ENCODE data around the gene EYS.
"Not testable (repeated sequence)": the region's sequence is repeated elsewhere in the genome, so short reads cannot be mapped to it uniquely, and the experiment has no call there.

The EYS gene

DNA sequence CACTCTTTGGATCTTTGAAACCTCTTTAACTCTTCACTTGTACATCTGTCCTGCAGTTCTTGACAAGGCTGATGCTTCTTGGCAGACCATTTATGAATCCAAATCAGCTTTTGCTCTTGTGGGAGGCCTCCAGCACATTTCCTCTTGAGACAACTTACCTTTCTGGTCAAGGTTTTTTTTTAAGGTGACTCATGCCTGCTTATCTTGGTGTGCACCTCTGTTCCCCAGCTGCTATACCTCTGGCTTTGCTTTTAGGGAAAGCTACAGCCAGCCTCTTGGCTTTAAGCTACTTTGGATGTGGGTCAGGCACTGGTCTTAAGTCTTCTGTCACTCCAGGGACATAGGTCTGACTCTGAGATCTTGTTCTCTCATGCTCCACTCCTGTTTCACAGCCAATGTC is 1965.0 kb downstream of the EYS start:
- Histone ChIP-seq H3K27me3 (ENCODE audit: control insufficient read depth in 1 of 2, insufficient read depth in 1 of 2, low read length in 2 of 2) (no peaks in the 10 kb centered on the region), H3K14ac (ENCODE audit: low read length in 2 of 2) (no peak overlapping the region), H3K36me3 (ENCODE audit: control insufficient read depth in 1 of 2, insufficient read depth in 2 of 2, low read depth in 1 of 2, low read length in 2 of 2) (no peaks in the 10 kb centered on the region), H2BK120ac (ENCODE audit: low read depth, low read length) (no peak overlapping the region), H3K9ac (ENCODE audit: low read length) (no peak overlapping the region), H4K91ac (ENCODE audit: low read length) (no peak overlapping the region), H3K4me2 (ENCODE audit: low read length, poor library complexity, severe bottlenecking) (no peak overlapping the region), H2BK12ac (ENCODE audit: low read length in 2 of 2) (no peak overlapping the region), H3K9me3 (ENCODE audit: control insufficient read depth, low read length) (peaks cover 2% of the 10 kb centered on the region), H3K4me1 (ENCODE audit: control insufficient read depth, insufficient read depth, low read depth, low read length) (no peaks in the 10 kb centered on the region), H2AK5ac (ENCODE audit: low read length, severe bottlenecking) (no peak overlapping the region), H4K8ac (ENCODE audit: low read length) (no peak overlapping the region), H3K79me1 (replicated peaks; ENCODE audit: low read length, poor library complexity, severe bottlenecking) (no peaks in the 10 kb centered on the region), H2AFZ (ENCODE audit: low read depth, low read length) (no peak overlapping the region), H3K18ac (ENCODE audit: low read depth in 1 of 2, low read length in 2 of 2) (no peak overlapping the region), H3K4me3 (ENCODE audit: insufficient read depth in 1 of 2, low read depth in 1 of 2, low read length in 2 of 2) (no peak overlapping the region), H3K27ac (ENCODE audit: low read length, poor library complexity, severe bottlenecking) (no peak overlapping the region), H2BK5ac (ENCODE audit: low read depth, low read length, poor library complexity, severe bottlenecking) (no peak overlapping the region), H3K4ac (ENCODE audit: low read depth in 1 of 2, low read length in 2 of 2) (no peak overlapping the region), H3K23ac (ENCODE audit: low read length in 2 of 2) (no peak overlapping the region), H2BK15ac (ENCODE audit: low read depth, poor library complexity, severe bottlenecking) (no peak overlapping the region)
- no peak for DNase-seq

DNA sequence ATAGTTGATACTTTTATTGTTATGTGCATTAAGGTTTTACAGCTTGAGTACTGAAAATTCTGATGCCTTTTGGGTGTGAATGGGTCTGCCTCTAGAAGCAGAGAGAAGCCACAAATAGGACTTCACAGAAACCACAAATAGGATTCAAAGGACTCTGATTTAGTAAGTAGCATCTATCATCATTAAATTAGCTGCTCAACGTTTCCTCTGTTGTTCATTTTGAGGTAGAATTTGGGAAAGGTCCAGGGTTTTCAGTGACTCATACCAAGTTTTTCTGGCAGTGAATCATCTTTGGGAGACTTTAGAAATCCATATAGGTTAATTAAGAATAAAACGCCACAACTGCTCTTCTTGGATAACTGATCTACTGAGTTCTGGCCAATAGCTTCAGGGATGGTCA is 1966.3 kb downstream of the EYS start:
- no peak overlapping the region for H4K8ac ChIP-seq (ENCODE audit: low read length)
- no peaks in the 10 kb centered on the region for H3K27me3 ChIP-seq (ENCODE audit: control insufficient read depth in 1 of 2, insufficient read depth in 1 of 2, low read length in 2 of 2)
- no peak overlapping the region for H4K91ac ChIP-seq (ENCODE audit: low read length)
- H3K23ac ChIP-seq (ENCODE audit: low read length in 2 of 2): no peak overlapping the region
- H3K9me3 ChIP-seq (ENCODE audit: control insufficient read depth, low read length): peaks cover 2% of the 10 kb centered on the region
- no peak overlapping the region for H3K4me3 ChIP-seq (ENCODE audit: insufficient read depth in 1 of 2, low read depth in 1 of 2, low read length in 2 of 2)
- H3K18ac ChIP-seq (ENCODE audit: low read depth in 1 of 2, low read length in 2 of 2): no peak overlapping the region
- DNase-seq: peak; percentile 32
- H3K79me1 ChIP-seq (replicated peaks; ENCODE audit: low read length, poor library complexity, severe bottlenecking): no peaks in the 10 kb centered on the region
- no peak overlapping the region for H3K27ac ChIP-seq (ENCODE audit: low read length, poor library complexity, severe bottlenecking)
- no peaks in the 10 kb centered on the region for H3K36me3 ChIP-seq (ENCODE audit: control insufficient read depth in 1 of 2, insufficient read depth in 2 of 2, low read depth in 1 of 2, low read length in 2 of 2)
- no peak overlapping the region for H3K14ac ChIP-seq (ENCODE audit: low read length in 2 of 2)
- no peak overlapping the region for H2BK5ac ChIP-seq (ENCODE audit: low read depth, low read length, poor library complexity, severe bottlenecking)
- H2BK15ac ChIP-seq (ENCODE audit: low read depth, poor library complexity, severe bottlenecking): no peak overlapping the region
- H3K4me1 ChIP-seq (ENCODE audit: control insufficient read depth, insufficient read depth, low read depth, low read length): no peaks in the 10 kb centered on the region
- H3K4me2 ChIP-seq (ENCODE audit: low read length, poor library complexity, severe bottlenecking): no peak overlapping the region
- H3K4ac ChIP-seq (ENCODE audit: low read depth in 1 of 2, low read length in 2 of 2): no peak overlapping the region
- no peak overlapping the region for H3K9ac ChIP-seq (ENCODE audit: low read length)
- no peak overlapping the region for H2AK5ac ChIP-seq (ENCODE audit: low read length, severe bottlenecking)
- no peak overlapping the region for H2AFZ ChIP-seq (ENCODE audit: low read depth, low read length)
- no peak overlapping the region for H2BK120ac ChIP-seq (ENCODE audit: low read depth, low read length)
- no CpG with 5 or more reads among the region's 2 CpGs for WGBS
- H2BK12ac ChIP-seq (ENCODE audit: low read length in 2 of 2): no peak overlapping the region

DNA sequence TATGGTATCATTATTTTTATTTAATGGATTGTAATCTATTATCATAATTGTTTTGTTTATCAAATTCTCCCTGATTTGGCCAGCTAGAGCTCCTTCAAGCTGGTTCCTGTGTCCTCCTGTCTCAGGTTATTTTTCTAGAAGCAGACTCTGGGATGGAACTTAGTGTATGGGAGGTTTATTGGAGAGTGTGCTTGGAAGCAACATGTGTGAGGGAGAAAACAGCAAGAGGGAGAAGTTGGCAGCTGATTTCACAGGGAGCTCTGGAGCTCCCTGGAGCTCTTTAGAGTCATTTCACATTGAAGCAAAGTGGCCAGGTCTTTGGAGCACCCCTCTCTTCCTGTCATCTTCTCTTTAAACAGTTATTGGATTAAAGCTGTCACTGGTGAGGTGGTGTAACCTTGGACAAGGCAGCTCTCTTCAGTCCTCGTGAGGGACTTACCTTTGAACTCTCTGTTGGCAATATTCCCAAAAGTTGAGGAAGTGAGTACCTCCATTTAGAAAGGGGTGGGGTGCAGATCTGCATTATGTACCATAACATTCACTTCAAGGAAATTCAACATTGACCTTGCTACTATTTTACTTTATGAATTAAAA is 1967.8 kb downstream of the EYS start:
- WGBS: no CpG with 5 or more reads among the region's 1 CpG
- Histone ChIP-seq H3K36me3 (ENCODE audit: control insufficient read depth in 1 of 2, insufficient read depth in 2 of 2, low read depth in 1 of 2, low read length in 2 of 2) (no peaks in the 10 kb centered on the region), H2BK15ac (ENCODE audit: low read depth, poor library complexity, severe bottlenecking) (no peak overlapping the region), H3K9me3 (ENCODE audit: control insufficient read depth, low read length) (peaks cover 5% of the 10 kb centered on the region), H2AFZ (ENCODE audit: low read depth, low read length) (no peak overlapping the region), H3K4ac (ENCODE audit: low read depth in 1 of 2, low read length in 2 of 2) (no peak overlapping the region), H4K8ac (ENCODE audit: low read length) (no peak overlapping the region), H3K79me1 (replicated peaks; ENCODE audit: low read length, poor library complexity, severe bottlenecking) (no peaks in the 10 kb centered on the region), H3K4me3 (ENCODE audit: insufficient read depth in 1 of 2, low read depth in 1 of 2, low read length in 2 of 2) (no peak overlapping the region), H3K23ac (ENCODE audit: low read length in 2 of 2) (no peak overlapping the region), H3K27me3 (ENCODE audit: control insufficient read depth in 1 of 2, insufficient read depth in 1 of 2, low read length in 2 of 2) (no peaks in the 10 kb centered on the region), H3K27ac (ENCODE audit: low read length, poor library complexity, severe bottlenecking) (no peak overlapping the region), H3K9ac (ENCODE audit: low read length) (no peak overlapping the region), H3K4me1 (ENCODE audit: control insufficient read depth, insufficient read depth, low read depth, low read length) (no peaks in the 10 kb centered on the region), H4K91ac (ENCODE audit: low read length) (no peak overlapping the region), H3K14ac (ENCODE audit: low read length in 2 of 2) (no peak overlapping the region), H3K4me2 (ENCODE audit: low read length, poor library complexity, severe bottlenecking) (no peak overlapping the region), H2AK5ac (ENCODE audit: low read length, severe bottlenecking) (no peak overlapping the region), H2BK120ac (ENCODE audit: low read depth, low read length) (no peak overlapping the region), H3K18ac (ENCODE audit: low read depth in 1 of 2, low read length in 2 of 2) (no peak overlapping the region), H2BK5ac (ENCODE audit: low read depth, low read length, poor library complexity, severe bottlenecking) (no peak overlapping the region), H2BK12ac (ENCODE audit: low read length in 2 of 2) (no peak overlapping the region)
- no peak for DNase-seq

DNA sequence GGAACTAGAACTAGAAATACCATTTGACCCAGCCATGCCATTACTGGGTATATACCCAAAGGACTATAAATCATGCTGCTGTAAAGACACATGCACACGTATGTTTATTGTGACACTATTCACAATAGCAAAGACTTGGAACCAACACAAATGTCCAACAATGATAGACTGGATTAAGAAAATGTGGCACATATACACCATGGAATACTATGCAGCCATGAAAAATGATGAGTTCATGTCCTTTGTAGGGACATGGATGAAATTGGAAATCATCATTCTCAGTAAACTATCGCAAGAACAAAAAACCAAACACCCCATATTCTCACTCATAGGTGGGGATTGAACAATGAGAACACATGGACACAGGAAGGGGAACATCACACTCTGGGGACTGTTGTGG is 1968.8 kb downstream of the EYS start:
- WGBS: no CpG with 5 or more reads among the region's 2 CpGs

More for the DNA sequence above, 1968.8 kb downstream of the EYS start:
- H3K9me3 ChIP-seq (ENCODE audit: control insufficient read depth, low read length); H3K4me3 ChIP-seq (ENCODE audit: insufficient read depth in 1 of 2, low read depth in 1 of 2, low read length in 2 of 2); DNase-seq; H2BK5ac ChIP-seq (ENCODE audit: low read depth, low read length, poor library complexity, severe bottlenecking); H3K23ac ChIP-seq (ENCODE audit: low read length in 2 of 2); H3K79me1 ChIP-seq (replicated peaks; ENCODE audit: low read length, poor library complexity, severe bottlenecking); H2AK5ac ChIP-seq (ENCODE audit: low read length, severe bottlenecking); H3K4me2 ChIP-seq (ENCODE audit: low read length, poor library complexity, severe bottlenecking); H2BK120ac ChIP-seq (ENCODE audit: low read depth, low read length); H3K36me3 ChIP-seq (ENCODE audit: control insufficient read depth in 1 of 2, insufficient read depth in 2 of 2, low read depth in 1 of 2, low read length in 2 of 2); H3K18ac ChIP-seq (ENCODE audit: low read depth in 1 of 2, low read length in 2 of 2); H2AFZ ChIP-seq (ENCODE audit: low read depth, low read length); H3K14ac ChIP-seq (ENCODE audit: low read length in 2 of 2); H3K27ac ChIP-seq (ENCODE audit: low read length, poor library complexity, severe bottlenecking); H3K4ac ChIP-seq (ENCODE audit: low read depth in 1 of 2, low read length in 2 of 2); H3K4me1 ChIP-seq (ENCODE audit: control insufficient read depth, insufficient read depth, low read depth, low read length); H3K27me3 ChIP-seq (ENCODE audit: control insufficient read depth in 1 of 2, insufficient read depth in 1 of 2, low read length in 2 of 2); H2BK12ac ChIP-seq (ENCODE audit: low read length in 2 of 2); H2BK15ac ChIP-seq (ENCODE audit: low read depth, poor library complexity, severe bottlenecking); H4K91ac ChIP-seq (ENCODE audit: low read length); H3K9ac ChIP-seq (ENCODE audit: low read length); H4K8ac ChIP-seq (ENCODE audit: low read length): not testable (repeated sequence)

All from mesenchymal stem cell (in vitro differentiated cells and primary cell).